Activated T-cell treated with anti-CD3 and anti-CD28 coated beads for 4 hours (primary cell): ENCODE results near the gene OR2AT4.
"Not testable (repeated sequence)": the region's sequence is repeated elsewhere in the genome, so short reads cannot be mapped to it uniquely, and the experiment has no call there.

Experiments
- DNase-seq: peaks from one replicate; pipeline ENCODE4 v3.0.0-alpha.2; 2020

Gene OR2AT4

GRCh38 chr11:75096456-75097172 lies at the start of gene OR2AT4:
OR2AT4 (minus strand) TSS chr11:75096876.
- DNase-seq, result no peak

- DNase-seq, result no peak
These were observed 49.4 kb upstream of the OR2AT4 start for GRCh38 chr11:75145972-75146519.

GRCh38 chr11:75145196-75145971 lies 48.7 kb upstream of the OR2AT4 start:
- no peak for DNase-seq

GRCh38 chr11:75144716-75145014 lies 48.0 kb upstream of the OR2AT4 start:
- no peak for DNase-seq

GRCh38 chr11:75143420-75143731 lies 46.7 kb upstream of the OR2AT4 start:
- no peak for DNase-seq

- DNase-seq, result peak; percentile 60
These were observed 46.2 kb upstream of the OR2AT4 start for GRCh38 chr11:75142714-75143419.

- DNase-seq, result no peak
These were observed 44.5 kb upstream of the OR2AT4 start for GRCh38 chr11:75141166-75141565.

GRCh38 chr11:75140269-75141138 lies 43.8 kb upstream of the OR2AT4 start:
- DNase-seq, result peak; percentile 76

GRCh38 chr11:75135651-75136050 lies 39.0 kb upstream of the OR2AT4 start:
- DNase-seq, result no peak

GRCh38 chr11:75135021-75135650 lies 38.5 kb upstream of the OR2AT4 start:
- no peak for DNase-seq

- no peak for DNase-seq
These were observed 37.3 kb upstream of the OR2AT4 start for GRCh38 chr11:75133976-75134375.

- no peak for DNase-seq
These were observed 35.4 kb upstream of the OR2AT4 start for GRCh38 chr11:75132080-75132479.

GRCh38 chr11:75126564-75126963 lies 29.9 kb upstream of the OR2AT4 start:
- DNase-seq, result no peak

GRCh38 chr11:75118577-75118976 lies 21.9 kb upstream of the OR2AT4 start:
- DNase-seq, result no peak

- DNase-seq, result no peak
These were observed 17.8 kb upstream of the OR2AT4 start for GRCh38 chr11:75114465-75114864.

GRCh38 chr11:75113030-75113429 lies 16.4 kb upstream of the OR2AT4 start:
- no peak for DNase-seq

GRCh38 chr11:75112200-75112599 lies 15.5 kb upstream of the OR2AT4 start:
- no peak for DNase-seq

- DNase-seq, result no peak
These were observed 10.5 kb upstream of the OR2AT4 start for GRCh38 chr11:75107187-75107586.

- not testable (repeated sequence) for DNase-seq
These were observed 9.4 kb upstream of the OR2AT4 start for GRCh38 chr11:75105967-75106681.

GRCh38 chr11:75105462-75105925 lies 8.8 kb upstream of the OR2AT4 start:
- DNase-seq, result no peak

GRCh38 chr11:75103380-75104026 lies 6.8 kb upstream of the OR2AT4 start:
- DNase-seq, result no peak
